ENCODE measurements around the gene AURKAIP1. TPM values are rescaled to one million over a fixed set of nuclear protein-coding genes. Genes with fewer than 3 reads are reported as not detected.

AURKAIP1 gene
- total and polyA plus RNA-seq, 2 of the 13 experiments (the other 11 are each of a cell fraction or from before 2014, with no cell fraction given), result 69.5 to 175 TPM

DNA sequence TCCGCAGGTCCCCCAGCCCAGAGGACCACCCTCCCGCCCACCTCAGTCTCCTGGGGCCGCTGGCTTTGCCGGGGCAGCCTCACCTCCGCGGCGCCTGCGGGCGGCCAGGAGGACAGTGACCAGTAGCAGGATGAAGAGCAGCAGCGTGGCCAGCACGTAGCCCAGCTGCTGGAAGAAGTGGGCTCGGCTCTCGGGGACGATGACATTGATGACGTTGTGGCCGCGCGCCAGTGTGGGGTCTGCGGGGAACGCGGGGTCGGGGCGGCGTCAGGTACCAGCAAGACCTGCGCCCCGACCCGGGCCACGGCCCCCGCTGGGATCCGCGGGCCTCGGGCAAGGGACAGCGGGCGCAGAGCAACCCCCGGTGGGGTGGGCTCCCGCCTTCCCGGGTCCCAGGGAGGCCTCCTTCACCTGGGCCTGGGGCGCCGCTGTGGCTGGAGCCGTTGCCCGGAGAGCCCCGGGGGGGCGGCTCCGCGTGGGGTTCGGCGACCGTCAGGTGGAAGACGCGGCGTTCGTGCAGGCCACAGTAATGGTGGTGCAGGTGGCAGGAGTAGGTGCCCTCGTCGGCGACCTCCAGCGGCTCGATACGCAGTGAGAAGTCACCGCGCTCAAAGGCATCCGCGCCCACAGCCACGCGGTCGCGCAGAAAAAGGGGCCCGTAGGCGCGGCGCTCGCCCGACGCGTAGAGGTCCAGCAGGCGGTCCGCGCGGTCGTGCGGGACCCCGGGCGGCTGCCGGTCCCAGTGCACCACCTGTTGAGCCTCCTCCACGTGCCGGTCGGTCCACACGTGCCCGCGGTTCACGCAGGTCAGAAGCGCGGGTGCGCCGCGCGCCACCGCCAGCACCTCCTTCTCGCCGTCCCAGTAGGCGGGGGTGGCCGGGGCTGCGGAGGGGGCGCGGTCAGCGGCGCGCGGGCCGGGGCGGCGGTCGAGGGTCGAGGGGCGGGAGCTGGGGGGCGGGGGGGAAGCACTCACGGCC is 20.4 kb downstream of the AURKAIP1 start (continued):
- no peak for TF ChIP-seq ZNF564 (CRISPR knock-in tag; IDR thresholded peaks at IDR 0.05)
- TF ChIP-seq ZNF773 (CRISPR knock-in tag; IDR thresholded peaks at IDR 0.05; ENCODE audit: borderline replicate concordance), result no peak
- TF ChIP-seq POLR2AphosphoS5 (IDR thresholded peaks at IDR 0.05; ENCODE audit: low read depth, low read length), result no peak
- no peak for TF ChIP-seq ZNF180 (CRISPR knock-in tag; IDR thresholded peaks at IDR 0.05; ENCODE audit: borderline replicate concordance, low read depth)
- TF ChIP-seq ZNF615 (CRISPR knock-in tag; IDR thresholded peaks at IDR 0.05; ENCODE audit: borderline replicate concordance), result no peak
- TF ChIP-seq, protein P1, sequence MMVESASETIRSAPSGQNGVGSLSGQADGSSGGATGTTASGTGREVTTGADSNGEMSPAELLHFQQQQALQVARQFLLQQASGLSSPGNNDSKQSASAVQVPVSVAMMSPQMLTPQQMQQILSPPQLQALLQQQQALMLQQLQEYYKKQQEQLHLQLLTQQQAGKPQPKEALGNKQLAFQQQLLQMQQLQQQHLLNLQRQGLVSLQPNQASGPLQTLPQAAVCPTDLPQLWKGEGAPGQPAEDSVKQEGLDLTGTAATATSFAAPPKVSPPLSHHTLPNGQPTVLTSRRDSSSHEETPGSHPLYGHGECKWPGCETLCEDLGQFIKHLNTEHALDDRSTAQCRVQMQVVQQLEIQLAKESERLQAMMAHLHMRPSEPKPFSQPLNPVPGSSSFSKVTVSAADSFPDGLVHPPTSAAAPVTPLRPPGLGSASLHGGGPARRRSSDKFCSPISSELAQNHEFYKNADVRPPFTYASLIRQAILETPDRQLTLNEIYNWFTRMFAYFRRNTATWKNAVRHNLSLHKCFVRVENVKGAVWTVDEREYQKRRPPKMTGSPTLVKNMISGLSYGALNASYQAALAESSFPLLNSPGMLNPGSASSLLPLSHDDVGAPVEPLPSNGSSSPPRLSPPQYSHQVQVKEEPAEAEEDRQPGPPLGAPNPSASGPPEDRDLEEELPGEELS (CRISPR knock-in tag; IDR thresholded peaks at IDR 0.05), result no peak
- TF ChIP-seq KLF16 (CRISPR knock-in tag; IDR thresholded peaks at IDR 0.05), result no peak
- no peak for TF ChIP-seq CCDC6 (CRISPR knock-in tag; IDR thresholded peaks at IDR 0.05)
- no peak for TF ChIP-seq ZBTB21 (CRISPR knock-in tag; IDR thresholded peaks at IDR 0.05)
- TF ChIP-seq HES4 (CRISPR knock-in tag; IDR thresholded peaks at IDR 0.05; ENCODE audit: borderline replicate concordance), result no peak
- no peak for TF ChIP-seq SOX6 (IDR thresholded peaks at IDR 0.05)
- TF ChIP-seq SOX6 (CRISPR knock-in tag; IDR thresholded peaks at IDR 0.05), result no peak
- no peak for TF ChIP-seq GATA4 (IDR thresholded peaks at IDR 0.05; ENCODE audit: borderline replicate concordance, low read depth)
- TF ChIP-seq ZBTB38 (CRISPR knock-in tag; IDR thresholded peaks at IDR 0.05), result 0 out of 2 replicates have a peak, but pooled peaks have one; percentile 27
- no peak for TF ChIP-seq ZNF720 (CRISPR knock-in tag; IDR thresholded peaks at IDR 0.05)
- TF ChIP-seq ZNF256 (CRISPR knock-in tag; conservative IDR thresholded peaks at IDR 0.05), result no peak
- TF ChIP-seq AGO1 (IDR thresholded peaks at IDR 0.05; ENCODE audit: low read depth, low read length, poor library complexity, severe bottlenecking), result peak; percentile 94
- TF ChIP-seq TBL1XR1 (IDR thresholded peaks at IDR 0.05; ENCODE audit: borderline replicate concordance, low read length, partially characterized antibody), result no peak
- no peak for TF ChIP-seq ZNF121 (CRISPR knock-in tag; IDR thresholded peaks at IDR 0.05)
- no peak for TF ChIP-seq GPN1 (CRISPR knock-in tag; IDR thresholded peaks at IDR 0.05; ENCODE audit: borderline replicate concordance)
- TF ChIP-seq, protein P2, sequence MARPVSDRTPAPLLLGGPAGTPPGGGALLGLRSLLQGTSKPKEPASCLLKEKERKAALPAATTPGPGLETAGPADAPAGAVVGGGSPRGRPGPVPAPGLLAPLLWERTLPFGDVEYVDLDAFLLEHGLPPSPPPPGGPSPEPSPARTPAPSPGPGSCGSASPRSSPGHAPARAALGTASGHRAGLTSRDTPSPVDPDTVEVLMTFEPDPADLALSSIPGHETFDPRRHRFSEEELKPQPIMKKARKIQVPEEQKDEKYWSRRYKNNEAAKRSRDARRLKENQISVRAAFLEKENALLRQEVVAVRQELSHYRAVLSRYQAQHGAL (CRISPR knock-in tag; IDR thresholded peaks at IDR 0.05; ENCODE audit: not compliant biosample characterization), result no peak
- TF ChIP-seq SNAI1 (CRISPR knock-in tag; IDR thresholded peaks at IDR 0.05; ENCODE audit: borderline replicate concordance), result no peak
